Measurements from ENCODE around the gene SLC37A1.
A peak's percentile ranks its signal among the peaks of the same experiment; 100 is the strongest.

Gene SLC37A1

DNA sequence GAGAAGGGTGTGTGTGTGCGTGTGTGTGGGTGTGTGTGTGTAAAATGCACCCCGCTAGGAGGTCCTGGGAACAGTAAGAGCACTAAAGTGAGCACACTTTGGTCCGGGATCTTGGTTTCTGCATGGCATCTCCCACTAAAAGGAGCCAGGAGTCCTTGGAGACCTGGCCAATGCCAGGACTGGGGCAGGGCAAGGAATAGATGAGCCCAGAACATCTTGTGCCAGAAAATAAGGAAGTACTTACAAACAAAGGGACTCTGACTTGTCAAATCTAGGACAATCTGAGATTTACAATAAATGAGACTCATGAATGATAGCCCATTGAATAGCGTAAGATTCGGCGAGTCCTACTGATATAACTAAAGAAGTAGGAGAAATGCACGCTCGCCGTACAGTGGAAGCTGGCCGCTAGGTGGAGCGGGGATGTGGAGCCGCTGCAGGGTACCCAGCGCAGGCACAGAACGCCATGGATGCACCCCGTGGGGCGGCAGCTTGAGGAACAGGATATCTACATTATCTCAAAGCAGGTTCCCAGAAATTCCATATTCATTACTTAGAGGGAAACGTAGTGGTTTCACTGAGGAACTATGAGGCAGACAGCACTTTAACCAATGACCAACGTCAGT is 7.1 kb downstream of the SLC37A1 start:
- H3K9me3 Mint-ChIP-seq = no peaks in the 10 kb centered on the region
- peaks cover 67% of the 10 kb centered on the region for H3K4me1 Mint-ChIP-seq
- H3K27me3 Mint-ChIP-seq (ENCODE audit: low read depth, poor library complexity) = peaks cover 34% of the 10 kb centered on the region
- TF ChIP-seq, protein P1, sequence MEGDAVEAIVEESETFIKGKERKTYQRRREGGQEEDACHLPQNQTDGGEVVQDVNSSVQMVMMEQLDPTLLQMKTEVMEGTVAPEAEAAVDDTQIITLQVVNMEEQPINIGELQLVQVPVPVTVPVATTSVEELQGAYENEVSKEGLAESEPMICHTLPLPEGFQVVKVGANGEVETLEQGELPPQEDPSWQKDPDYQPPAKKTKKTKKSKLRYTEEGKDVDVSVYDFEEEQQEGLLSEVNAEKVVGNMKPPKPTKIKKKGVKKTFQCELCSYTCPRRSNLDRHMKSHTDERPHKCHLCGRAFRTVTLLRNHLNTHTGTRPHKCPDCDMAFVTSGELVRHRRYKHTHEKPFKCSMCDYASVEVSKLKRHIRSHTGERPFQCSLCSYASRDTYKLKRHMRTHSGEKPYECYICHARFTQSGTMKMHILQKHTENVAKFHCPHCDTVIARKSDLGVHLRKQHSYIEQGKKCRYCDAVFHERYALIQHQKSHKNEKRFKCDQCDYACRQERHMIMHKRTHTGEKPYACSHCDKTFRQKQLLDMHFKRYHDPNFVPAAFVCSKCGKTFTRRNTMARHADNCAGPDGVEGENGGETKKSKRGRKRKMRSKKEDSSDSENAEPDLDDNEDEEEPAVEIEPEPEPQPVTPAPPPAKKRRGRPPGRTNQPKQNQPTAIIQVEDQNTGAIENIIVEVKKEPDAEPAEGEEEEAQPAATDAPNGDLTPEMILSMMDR (IDR thresholded peaks at IDR 0.05) = peak; percentile 53
- peak; percentile 58 for DNase-seq
- H3K27ac Mint-ChIP-seq = no peak overlapping the region
- no peak overlapping the region for H3K4me3 Mint-ChIP-seq
- H3K36me3 Mint-ChIP-seq (ENCODE audit: low read depth) = no peaks in the 10 kb centered on the region

DNA sequence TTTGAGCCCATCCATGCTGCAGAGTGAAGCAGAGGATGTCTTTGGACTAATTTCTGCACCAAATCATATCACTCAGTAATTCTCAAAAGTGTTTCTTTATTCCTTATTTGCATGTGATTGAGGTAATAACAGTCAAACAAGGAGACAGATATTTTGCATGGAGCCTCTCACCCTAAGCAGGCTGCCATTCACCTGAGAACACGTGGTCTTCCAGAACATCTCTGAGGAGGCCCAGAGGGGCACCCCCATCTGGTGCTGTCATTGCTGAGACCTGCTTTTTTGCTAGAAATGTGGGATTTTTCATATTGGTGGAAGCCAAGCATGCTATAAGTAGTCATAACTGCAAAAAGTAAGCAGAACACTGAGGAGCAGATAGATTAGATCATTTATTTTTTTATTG is 7.7 kb downstream of the SLC37A1 start:
- H3K9me3 Mint-ChIP-seq = no peaks in the 10 kb centered on the region
- peaks cover 68% of the 10 kb centered on the region for H3K4me1 Mint-ChIP-seq

DNA sequence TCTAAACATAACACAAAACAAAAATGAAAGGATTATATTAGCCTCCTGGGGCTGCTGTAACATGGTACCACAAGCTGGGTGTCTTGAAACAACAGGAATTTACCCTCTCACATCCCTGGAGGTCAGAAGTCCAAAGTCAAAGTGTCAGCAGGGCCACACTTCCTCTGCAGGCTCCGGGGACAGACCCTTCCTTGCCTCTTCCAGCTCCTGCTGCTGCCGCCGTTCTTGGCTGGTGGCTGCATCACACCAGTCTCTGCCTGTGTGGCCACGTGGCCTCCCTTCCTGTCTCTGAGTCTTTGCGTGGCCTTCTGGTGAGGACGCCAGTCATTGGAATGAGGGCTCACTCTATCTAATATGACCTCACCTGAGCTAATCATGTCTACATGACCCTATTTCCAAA is 8.2 kb downstream of the SLC37A1 start:
- no peak overlapping the region for H3K4me3 Mint-ChIP-seq
- no peak overlapping the region for H3K27ac Mint-ChIP-seq
- no peaks in the 10 kb centered on the region for H3K9me3 Mint-ChIP-seq
- DNase-seq = no peak
- TF ChIP-seq, protein P1 (IDR thresholded peaks at IDR 0.05) = no peak
- no peaks in the 10 kb centered on the region for H3K36me3 Mint-ChIP-seq (ENCODE audit: low read depth)
- H3K4me1 Mint-ChIP-seq = peaks cover 68% of the 10 kb centered on the region
- peaks cover 29% of the 10 kb centered on the region for H3K27me3 Mint-ChIP-seq (ENCODE audit: low read depth, poor library complexity)

More for the DNA sequence above, 7.7 kb downstream of the SLC37A1 start:
- Mint-ChIP-seq H3K4me3 (no peak overlapping the region), H3K36me3 (ENCODE audit: low read depth) (no peaks in the 10 kb centered on the region), H3K27ac (no peak overlapping the region), H3K27me3 (ENCODE audit: low read depth, poor library complexity) (peaks cover 29% of the 10 kb centered on the region)
- TF ChIP-seq, protein P1 (IDR thresholded peaks at IDR 0.05) = no peak
- no peak for DNase-seq

DNA sequence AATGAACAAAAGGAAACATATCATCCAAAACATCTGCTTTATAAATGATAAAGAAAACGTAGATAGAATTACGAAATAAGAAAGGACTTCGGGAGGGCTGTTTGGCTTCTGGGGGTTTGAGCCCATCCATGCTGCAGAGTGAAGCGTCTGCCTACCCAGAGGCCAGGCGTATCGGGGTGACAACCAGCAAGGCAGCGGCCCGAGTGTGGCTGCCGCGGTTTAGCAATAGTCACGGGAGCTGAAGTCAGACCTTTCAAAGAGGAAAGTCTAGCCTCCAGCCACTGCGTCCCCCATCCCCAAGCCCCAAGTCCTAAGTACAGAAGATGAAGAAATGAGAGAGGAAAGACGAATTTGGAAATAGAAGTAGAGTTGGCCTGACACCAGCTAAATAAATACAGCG is 8.6 kb downstream of the SLC37A1 start:
- H3K4me3 Mint-ChIP-seq = no peak overlapping the region
- H3K27ac Mint-ChIP-seq = no peak overlapping the region
- TF ChIP-seq, protein P1 (IDR thresholded peaks at IDR 0.05) = no peak
- H3K27me3 Mint-ChIP-seq (ENCODE audit: low read depth, poor library complexity) = peaks cover 29% of the 10 kb centered on the region
- no peaks in the 10 kb centered on the region for H3K36me3 Mint-ChIP-seq (ENCODE audit: low read depth)
- DNase-seq = no peak
- H3K9me3 Mint-ChIP-seq = no peaks in the 10 kb centered on the region
- peaks cover 68% of the 10 kb centered on the region for H3K4me1 Mint-ChIP-seq

DNA sequence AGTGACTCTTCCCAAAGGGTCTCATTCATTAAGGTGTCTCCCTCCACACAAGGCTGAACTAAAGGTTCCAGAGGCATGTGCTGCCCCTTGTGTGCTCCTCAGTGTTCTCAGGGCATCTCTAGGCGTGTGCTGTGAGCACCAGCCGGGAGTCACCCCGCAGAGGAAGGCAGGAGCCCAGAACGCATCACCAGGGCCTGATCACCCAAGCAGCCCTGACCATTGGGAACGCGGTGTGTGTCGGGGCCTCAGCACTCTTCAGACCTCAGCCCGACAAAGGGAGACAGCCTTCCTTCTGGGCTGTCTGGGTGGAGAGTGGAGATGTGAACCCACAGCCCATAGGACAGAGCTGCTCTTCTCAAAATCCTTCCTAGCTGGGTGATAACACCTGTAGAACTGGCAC is 9.1 kb downstream of the SLC37A1 start:
- no peaks in the 10 kb centered on the region for H3K36me3 Mint-ChIP-seq (ENCODE audit: low read depth)
- no peak overlapping the region for H3K27ac Mint-ChIP-seq
- no peak overlapping the region for H3K4me3 Mint-ChIP-seq
- H3K27me3 Mint-ChIP-seq (ENCODE audit: low read depth, poor library complexity) = peaks cover 28% of the 10 kb centered on the region
- no peak for DNase-seq
- H3K9me3 Mint-ChIP-seq = no peaks in the 10 kb centered on the region
- peaks cover 72% of the 10 kb centered on the region for H3K4me1 Mint-ChIP-seq
- TF ChIP-seq, protein P1 (IDR thresholded peaks at IDR 0.05) = no peak

DNA sequence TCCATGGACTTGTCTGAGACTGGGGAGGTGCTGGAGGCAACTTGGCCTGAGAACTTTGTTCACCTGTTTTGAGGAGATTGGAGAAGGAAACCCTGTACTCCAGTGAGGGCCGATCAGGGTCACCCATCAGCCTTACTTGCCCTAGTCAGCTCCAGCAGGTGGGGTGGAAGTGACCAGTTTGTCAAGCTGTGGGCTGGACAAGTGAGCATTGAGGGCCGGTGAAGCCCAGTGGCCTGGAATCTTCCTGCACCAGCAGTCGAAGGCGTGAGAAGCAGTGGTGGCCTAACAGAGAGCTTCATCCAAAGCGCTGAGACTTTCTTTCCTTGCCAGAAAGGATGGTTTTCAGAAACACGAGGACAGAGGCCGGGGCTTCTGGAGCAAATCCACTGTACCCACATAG is 9.6 kb downstream of the SLC37A1 start:
- H3K27me3 Mint-ChIP-seq (ENCODE audit: low read depth, poor library complexity) = peaks cover 23% of the 10 kb centered on the region
- no peak overlapping the region for H3K27ac Mint-ChIP-seq
- H3K9me3 Mint-ChIP-seq = no peaks in the 10 kb centered on the region
- H3K4me3 Mint-ChIP-seq = no peak overlapping the region
- H3K4me1 Mint-ChIP-seq = peaks cover 67% of the 10 kb centered on the region
- no peaks in the 10 kb centered on the region for H3K36me3 Mint-ChIP-seq (ENCODE audit: low read depth)
- TF ChIP-seq, protein P1 (IDR thresholded peaks at IDR 0.05) = no peak
- DNase-seq = no peak
